GM18499 (cell line): Measurements from ENCODE around the gene TANGO6.

ENCODE experiments used
- ATAC-seq: cut with Tn5 transposase; IDR thresholded peaks from one replicate; pipeline ENCODE4 v1.9.1; 2021; ENCODE audit warnings: moderate number of reproducible peaks; ENCODE audit not compliant: insufficient read depth, unreplicated experiment

The TANGO6 gene

DNA sequence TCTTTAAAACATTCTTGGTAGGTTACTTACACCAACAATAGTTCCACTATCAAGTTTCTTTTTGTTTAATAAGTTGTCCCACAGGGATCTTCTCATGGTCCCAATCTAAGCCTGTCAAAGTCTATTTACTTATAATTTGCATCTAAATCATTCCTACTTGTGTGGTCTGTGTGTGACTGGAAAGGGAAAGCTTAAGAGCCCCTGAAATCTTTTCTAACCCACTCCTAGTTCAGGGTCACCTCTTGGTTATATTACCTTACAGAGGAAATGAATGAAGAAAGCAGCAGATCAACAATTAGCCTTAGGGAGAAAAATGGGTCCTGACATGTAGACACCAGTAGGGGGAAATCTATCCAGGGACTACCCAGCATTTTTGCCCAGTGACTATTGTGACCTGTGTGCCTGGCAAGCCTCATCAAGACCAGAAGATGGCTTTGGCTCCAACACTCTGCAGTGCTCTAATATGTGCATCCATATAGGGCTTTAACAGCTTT, 151.7 kb downstream of the TANGO6 start:
- ATAC-seq, result no peak

DNA sequence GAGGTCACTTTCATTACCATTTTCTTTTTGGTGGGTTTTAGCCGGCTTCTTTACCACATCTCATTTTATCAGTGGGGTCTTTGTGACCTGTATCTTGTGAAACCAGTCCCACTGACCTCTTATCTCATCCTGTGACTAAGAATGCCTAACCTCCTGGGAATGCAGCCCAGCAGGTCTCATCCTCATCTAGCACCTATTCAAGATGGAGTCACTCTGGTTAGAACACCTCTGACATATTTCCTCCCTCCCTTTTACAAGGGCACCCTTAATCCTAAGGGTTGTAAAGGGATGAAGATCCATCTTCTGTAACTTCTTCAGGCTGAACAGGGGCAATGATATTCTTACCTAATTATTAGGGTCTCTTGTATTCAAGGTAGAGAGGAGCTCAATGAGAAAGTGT, 154.2 kb downstream of the TANGO6 start:
- ATAC-seq, result no peak

DNA sequence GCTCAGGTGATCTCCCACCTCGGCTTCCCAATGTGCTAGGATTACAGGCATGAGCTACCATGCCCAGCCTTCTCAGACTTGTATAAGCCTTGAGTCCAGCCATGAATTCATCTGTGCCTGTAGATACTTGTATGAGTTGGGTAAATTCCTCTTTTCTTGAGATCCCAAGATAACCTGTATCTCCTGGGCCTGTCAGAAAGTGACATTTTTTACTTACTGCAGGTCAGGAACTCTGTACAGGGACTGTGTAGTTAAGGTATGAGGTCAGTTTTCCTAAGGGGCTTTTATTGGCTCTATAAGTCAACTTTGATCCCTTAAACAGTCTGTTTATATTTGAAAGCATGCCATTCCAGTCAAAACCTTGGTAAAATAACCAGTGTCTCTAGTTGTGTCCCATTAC, 155.8 kb downstream of the TANGO6 start:
- ATAC-seq, result no peak

DNA sequence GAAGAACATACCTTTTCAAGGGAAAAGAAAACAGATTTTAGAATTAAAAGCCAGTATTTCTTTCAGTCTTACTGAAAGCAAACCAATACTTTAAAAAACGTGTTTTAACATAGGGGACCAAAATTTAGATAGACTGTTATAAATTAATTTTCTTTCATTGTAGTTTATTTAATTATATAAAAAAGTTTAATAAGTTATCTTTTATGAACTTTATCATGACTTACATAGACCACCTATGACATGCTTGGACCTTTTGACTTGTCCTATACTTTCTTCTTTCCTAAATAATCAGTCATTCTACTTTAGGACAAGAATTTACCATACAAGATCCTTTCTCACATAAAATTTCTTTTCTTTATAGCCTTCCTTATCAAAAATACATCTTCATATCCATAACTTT, 160.2 kb downstream of the TANGO6 start:
- no peak for ATAC-seq

GRCh38 chr16:69005641-69006355, 162.5 kb downstream of the TANGO6 start:
- ATAC-seq, result no peak

DNA sequence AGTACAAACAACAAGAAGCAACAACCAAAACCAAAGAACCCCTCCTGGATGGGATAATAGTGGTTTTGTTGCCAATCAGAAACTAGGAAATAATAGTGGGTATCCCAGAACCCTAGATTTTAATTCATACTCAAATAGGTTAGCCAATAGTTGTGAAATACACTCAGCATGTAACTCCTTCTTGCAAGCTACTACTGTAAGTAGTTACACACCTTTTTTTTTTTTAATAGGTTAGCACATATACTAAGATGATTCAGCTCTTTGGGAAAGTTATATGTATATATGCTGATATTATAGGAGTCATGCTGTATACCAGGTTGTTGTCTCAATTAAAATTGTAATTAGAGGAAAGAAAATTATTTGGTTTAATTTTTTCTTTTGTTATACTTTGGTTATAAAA, 169.6 kb downstream of the TANGO6 start:
- ATAC-seq, result no peak

- no peak for ATAC-seq
These were observed 170.7 kb downstream of the TANGO6 start for GRCh38 chr16:69013991-69014390.

GRCh38 chr16:69014811-69015210, 171.5 kb downstream of the TANGO6 start:
- no peak for ATAC-seq

- no peak for ATAC-seq
These were observed 173.9 kb downstream of the TANGO6 start for GRCh38 chr16:69017036-69017783.

DNA sequence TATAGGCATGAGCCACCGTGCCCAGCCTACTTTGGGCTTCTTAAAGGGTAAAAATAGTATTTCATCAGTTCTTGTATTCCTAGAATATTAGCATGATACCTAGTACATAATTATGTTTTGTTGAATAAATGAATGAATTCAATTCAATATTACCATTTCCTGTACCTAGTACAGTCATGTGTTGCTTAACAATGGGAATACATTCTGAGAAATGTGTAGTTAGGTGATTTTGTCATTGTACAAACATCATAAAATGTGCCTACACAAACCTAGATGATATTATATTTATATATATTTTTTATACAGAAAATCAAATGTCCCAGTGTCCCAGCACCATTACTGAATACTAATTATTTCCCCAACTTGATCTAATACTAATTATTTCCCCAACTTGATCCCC, 176.5 kb downstream of the TANGO6 start:
- no peak for ATAC-seq

GRCh38 chr16:69029121-69029520, 185.8 kb downstream of the TANGO6 start:
- no peak for ATAC-seq

DNA sequence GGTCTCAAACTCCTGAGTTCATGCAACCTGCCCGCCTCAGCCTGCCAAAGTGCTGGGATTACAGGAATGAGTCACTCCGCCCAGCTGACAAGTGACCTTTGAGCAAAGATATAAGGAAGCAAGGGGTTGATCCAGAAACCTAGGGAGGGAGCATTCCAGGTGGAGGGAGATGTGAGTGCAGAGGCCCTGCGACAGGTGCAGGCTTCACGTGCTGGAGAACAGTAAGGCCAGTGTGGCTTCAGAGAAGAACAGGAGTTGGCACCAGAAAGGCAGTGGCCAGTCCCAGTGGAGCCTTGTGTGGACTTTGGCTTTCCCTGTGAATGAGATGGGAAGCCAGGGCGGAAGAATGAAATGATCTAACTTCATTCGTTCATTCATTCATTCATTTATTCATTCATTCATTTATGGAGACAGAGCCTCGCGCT, 188.6 kb downstream of the TANGO6 start:
- no peak for ATAC-seq

DNA sequence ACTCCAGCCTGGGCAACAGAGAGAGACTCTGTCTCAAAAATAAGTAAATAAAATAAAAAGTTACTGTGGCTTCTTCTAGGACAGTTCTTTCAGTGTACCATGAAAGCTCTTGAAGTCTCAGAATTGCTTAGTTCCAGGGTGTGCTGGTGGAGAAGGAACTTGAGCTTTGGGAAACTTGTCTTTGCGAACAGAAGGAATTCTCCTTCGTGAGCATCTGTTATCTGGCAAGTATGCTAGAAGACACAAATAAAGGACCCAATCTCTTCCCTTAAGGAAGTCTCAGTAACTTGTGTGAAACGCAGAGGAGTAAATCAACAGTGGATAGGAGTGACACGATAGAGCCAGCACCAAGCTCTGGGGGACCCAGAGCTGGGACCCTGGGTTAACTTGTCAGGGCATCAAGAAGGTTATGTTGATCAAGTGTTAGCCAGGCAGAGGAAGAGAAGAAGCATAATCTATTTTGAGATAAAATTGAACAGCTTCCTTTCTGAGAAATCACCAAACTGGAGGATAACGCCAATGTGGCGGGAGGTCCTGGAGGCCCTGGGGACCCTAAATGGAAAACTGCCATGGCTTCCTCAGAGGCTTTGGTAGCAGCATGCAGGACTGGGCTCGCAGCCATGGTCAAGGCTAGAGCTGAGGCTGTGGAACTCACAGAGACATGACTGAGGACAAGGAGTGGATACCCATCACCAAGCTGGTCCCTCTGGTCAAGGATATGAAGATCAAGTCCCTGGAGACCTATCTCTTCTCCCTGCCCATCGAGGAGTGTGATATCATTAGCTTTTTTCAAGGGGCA, 190.0 kb downstream of the TANGO6 start:
- ATAC-seq, result no peak

- ATAC-seq, result no peak
These were observed 192.0 kb downstream of the TANGO6 start for GRCh38 chr16:69035375-69035774.

DNA sequence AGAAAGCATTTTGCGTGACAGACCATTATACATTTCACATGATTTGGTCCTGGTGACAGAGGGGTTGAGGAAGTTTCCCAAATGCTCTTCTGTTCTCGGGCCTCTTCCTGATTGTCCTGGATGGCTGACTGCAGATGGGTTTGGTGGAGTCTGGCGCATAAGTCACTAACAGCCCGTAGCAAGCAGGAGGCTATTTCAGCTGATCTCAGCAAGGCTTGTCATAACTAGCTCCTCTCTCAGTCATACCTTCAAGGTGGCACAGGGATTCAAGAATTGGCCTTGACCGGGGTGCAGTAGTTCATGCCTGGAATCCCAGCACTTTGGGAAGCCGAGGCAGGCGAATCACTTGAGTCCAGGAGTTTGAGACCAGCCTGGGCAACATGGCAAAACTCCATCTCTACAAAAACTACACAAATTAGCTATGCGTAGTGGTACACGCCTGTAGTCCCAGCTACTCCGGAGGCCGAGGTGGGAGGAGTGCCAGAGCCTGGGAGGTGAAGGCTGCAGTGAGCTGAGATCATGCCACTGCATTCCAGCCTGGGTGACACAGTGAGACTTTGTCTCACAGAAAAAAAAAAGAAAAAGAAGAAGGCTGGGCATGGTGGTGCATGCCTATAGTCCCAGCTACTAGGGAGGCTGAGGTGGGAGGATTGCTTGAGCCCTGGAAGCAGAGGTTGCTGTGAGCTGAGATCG, 193.2 kb downstream of the TANGO6 start:
- no peak for ATAC-seq

DNA sequence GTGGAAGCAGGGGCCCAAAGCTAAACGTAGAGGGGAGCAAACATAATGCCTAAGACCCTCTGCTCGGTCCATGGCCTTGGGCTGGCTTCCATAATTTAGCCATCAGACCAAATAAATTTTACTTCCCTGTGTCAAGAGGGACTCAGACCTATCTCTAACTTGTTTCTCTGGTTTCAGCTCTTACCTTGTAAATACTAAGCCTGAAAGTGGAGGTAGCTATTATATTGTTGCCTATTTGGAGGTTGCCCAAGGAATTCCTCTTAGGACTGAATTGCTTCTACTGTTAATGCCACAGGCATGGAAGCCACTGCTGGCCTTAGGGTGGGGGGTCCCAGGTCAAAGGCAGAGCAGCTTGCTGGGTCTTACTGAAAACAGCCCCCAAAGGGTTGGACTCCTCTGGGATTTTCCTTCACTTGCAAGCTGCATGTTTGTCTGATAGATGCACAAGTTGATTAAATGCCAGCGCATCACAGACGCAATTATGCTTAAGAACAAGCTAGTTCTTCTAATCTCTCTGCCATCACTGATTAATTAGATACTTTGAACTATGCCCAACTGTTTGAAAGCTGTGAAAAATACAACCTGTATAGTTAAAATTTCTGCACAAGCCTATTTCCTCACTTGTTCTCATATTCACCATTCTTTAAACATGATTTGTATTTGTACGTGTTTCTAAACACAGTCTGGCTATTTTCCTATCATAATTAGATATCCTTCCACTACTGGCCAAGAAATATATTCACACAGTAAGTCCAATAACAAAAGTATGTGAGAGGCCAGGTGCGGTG, 194.2 kb downstream of the TANGO6 start:
- no peak for ATAC-seq

GRCh38 chr16:69039333-69039941, 196.1 kb downstream of the TANGO6 start:
- no peak for ATAC-seq

DNA sequence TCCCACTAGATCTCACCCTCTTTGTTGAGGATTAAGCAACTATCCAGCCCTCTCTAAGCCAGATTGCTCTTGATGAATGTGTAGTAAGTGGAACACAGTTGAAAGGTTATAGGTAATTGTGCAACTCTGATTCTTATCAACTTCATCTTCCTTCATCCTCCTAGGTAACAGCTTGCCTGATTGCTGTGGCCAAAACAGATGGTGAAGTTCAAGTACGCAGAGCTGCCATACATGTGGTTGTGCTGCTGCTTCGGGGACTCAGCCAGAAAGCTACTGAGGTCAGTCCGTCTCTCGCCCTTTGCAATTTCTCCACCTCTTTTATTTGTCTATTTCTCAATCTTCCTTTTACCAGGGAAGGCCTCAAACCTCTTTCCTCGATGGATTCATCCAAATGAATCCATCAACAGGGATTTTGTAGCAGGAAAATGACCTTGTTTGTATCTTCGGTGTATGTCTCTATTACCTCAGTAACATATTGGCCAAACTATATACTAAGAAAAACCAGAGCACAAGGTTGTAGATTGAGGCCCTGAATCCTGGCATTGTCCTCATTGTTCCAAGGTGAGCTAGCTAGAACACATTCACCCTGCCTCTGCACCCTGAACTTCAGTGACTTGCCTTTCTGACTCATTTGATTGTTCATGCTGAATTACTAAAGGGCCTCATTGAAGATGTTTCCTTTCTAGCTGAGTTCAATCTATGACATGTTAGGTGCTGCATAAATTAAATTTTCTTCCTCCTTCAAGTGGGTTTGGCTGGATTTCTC, 197.0 kb downstream of the TANGO6 start:
- ATAC-seq, result no peak
